GM19193 (cell line): ENCODE results near the gene PPIP5K1.

ENCODE experiments used
- POLR2A ChIP-seq: IDR thresholded peaks from 4 replicates; pipeline ENCODE4 v1.6.1; 2011; ENCODE audit not compliant: insufficient read depth, insufficient read length; ENCODE audit errors: extremely low read depth

Gene PPIP5K1

DNA sequence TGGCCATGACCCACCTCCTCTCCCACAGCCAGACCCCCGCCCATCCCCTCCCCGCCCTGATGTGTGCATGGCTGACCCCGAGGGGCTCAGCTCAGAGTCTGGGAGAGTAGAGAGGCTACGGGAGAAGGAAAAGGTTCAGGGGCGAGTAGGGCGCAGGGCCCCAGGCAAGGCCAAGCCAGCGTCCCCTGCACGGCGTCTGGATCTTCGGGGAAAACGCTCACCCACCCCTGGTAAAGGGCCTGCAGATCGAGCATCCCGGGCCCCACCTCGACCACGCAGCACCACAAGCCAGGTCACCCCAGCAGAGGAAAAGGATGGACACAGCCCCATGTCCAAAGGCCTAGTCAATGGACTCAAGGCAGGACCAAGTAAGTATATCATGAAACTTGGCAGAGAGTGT, 60.9 kb downstream of the PPIP5K1 start:
- no peak for TF ChIP-seq POLR2A

DNA sequence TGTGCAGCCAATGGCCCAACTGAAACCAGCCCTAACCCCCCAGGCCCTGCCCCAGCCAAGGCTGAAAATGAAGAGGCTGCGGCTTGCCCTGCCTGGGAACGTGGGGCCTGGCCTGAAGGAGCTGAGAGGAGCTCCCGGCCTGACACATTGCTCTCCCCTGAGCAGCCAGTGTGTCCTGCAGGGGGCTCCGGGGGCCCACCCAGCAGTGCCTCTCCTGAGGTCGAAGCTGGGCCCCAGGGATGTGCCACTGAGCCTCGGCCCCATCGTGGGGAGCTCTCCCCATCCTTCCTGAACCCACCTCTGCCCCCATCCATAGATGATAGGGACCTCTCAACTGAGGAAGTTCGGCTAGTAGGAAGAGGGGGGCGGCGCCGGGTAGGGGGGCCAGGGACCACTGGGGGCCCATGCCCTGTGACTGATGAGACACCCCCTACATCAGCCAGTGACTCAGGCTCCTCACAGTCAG, 61.4 kb downstream of the PPIP5K1 start:
- TF ChIP-seq POLR2A = no peak

GRCh38 chr15:43527802-43528541, 62.0 kb downstream of the PPIP5K1 start:
- no peak for TF ChIP-seq POLR2A

DNA sequence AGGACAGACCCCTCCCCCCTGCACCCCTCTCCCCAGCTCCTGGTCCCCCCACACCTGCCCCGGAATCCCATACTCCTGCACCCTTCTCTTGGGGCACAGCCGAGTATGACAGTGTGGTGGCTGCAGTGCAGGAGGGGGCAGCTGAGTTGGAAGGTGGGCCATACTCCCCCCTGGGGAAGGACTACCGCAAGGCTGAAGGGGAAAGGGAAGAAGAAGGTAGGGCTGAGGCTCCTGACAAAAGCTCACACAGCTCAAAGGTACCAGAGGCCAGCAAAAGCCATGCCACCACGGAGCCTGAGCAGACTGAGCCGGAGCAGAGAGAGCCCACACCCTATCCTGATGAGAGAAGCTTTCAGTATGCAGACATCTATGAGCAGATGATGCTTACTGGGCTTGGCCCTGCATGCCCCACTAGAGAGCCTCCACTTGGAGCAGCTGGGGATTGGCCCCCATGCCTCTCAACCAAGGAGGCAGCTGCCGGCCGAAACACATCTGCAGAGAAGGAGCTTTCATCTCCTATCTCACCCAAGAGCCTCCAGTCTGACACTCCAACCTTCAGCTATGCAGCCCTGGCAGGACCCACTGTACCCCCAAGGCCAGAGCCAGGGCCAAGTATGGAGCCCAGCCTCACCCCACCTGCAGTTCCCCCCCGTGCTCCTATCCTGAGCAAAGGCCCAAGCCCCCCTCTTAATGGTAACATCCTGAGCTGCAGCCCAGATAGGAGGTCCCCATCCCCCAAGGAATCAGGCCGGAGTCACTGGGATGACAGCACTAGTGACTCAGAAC, 62.8 kb downstream of the PPIP5K1 start:
- TF ChIP-seq POLR2A = no peak

- no peak for TF ChIP-seq POLR2A
These were observed 63.6 kb downstream of the PPIP5K1 start for GRCh38 chr15:43526261-43526930.

GRCh38 chr15:43525131-43525530, 64.9 kb downstream of the PPIP5K1 start:
- TF ChIP-seq POLR2A = no peak

GRCh38 chr15:43524254-43524845, 65.7 kb downstream of the PPIP5K1 start:
- TF ChIP-seq POLR2A = no peak

- no peak for TF ChIP-seq POLR2A
These were observed 66.4 kb downstream of the PPIP5K1 start for GRCh38 chr15:43523646-43524045.

DNA sequence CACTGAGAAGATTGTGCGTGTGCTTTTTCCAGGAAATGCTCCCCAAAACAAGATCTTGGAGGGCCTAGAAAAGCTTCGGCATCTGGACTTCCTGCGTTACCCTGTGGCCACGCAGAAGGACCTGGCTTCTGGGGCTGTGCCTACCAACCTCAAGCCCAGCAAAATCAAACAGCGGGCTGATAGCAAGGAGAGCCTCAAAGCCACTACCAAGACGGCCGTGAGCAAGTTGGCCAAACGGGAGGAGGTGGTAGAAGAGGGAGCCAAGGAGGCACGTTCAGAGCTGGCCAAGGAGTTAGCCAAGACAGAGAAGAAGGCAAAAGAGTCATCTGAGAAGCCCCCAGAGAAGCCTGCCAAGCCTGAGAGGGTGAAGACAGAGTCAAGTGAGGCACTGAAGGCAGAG, 67.8 kb downstream of the PPIP5K1 start:
- no peak for TF ChIP-seq POLR2A

- TF ChIP-seq POLR2A = no peak
These were observed 68.6 kb downstream of the PPIP5K1 start for GRCh38 chr15:43521419-43521818.

DNA sequence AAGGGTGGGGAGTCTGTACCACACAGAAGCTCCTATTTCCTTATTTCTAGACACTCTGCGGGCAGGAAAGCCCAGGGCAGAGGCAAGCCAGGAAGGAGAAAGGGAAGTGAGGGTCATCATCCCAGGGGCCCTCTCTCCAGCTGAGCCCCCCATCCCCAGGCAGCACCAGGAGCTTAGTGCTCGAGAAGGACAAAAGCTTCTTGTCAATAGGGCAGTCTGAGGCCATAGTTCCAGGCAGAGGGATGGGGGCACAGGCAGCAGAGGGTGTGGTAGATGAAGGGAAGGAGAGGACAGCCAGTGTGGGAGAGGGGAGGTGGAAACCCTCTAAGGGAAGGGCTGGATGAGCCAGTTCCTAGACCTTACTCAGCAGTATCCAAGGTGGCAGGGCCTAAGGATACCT, 69.9 kb downstream of the PPIP5K1 start:
- TF ChIP-seq POLR2A = no peak

- TF ChIP-seq POLR2A = no peak
These were observed 70.8 kb downstream of the PPIP5K1 start for GRCh38 chr15:43519196-43519595.

GRCh38 chr15:43518197-43518761, 71.7 kb downstream of the PPIP5K1 start:
- TF ChIP-seq POLR2A = no peak

- no peak for TF ChIP-seq POLR2A
These were observed 72.4 kb downstream of the PPIP5K1 start, which contains the start of gene MAP1A for GRCh38 chr15:43517354-43518196. Gene MAP1A, plus strand, starts transcription at chr15:43517608. Its CDS starts 3,866 bp downstream, at chr15:43521474.
